ENCODE data around the gene TMEM191C.

Gene TMEM191C

GRCh38 chr22:21443057-21443734, 24.0 kb upstream of the TMEM191C start:
- H3K9me3 Mint-ChIP-seq: no peaks in the 10 kb centered on the region
- H3K36me3 Mint-ChIP-seq: peaks cover 6% of the 10 kb centered on the region
- ATAC-seq (no peak), DNase-seq (ENCODE audit: low spot score in 2 of 2) (peak in 1 of 2 donors; percentile 40)
- H3K27ac Mint-ChIP-seq: no peak overlapping the region
- H3K4me3 Mint-ChIP-seq: no peak overlapping the region
- no peaks in the 10 kb centered on the region for H3K4me1 Mint-ChIP-seq

GRCh38 chr22:21443735-21444421, 23.3 kb upstream of the TMEM191C start:
- Mint-ChIP-seq H3K4me1 (no peaks in the 10 kb centered on the region), H3K9me3 (no peaks in the 10 kb centered on the region), H3K36me3 (peaks cover 6% of the 10 kb centered on the region), H3K4me3 (no peak overlapping the region), H3K27ac (no peak overlapping the region)
- ATAC-seq (no peak), DNase-seq (ENCODE audit: low spot score in 2 of 2) (peak in 1 of 2 donors; percentile 18)

GRCh38 chr22:21444701-21445436, 22.3 kb upstream of the TMEM191C start:
- DNase-seq (ENCODE audit: low spot score in 2 of 2) (peak in 1 of 2 donors; percentile 34), ATAC-seq (no peak)
- Mint-ChIP-seq H3K4me3 (no peak overlapping the region), H3K27ac (no peak overlapping the region), H3K4me1 (no peaks in the 10 kb centered on the region), H3K36me3 (peaks cover 6% of the 10 kb centered on the region), H3K9me3 (no peaks in the 10 kb centered on the region)

GRCh38 chr22:21445437-21446127, 21.6 kb upstream of the TMEM191C start:
- H3K4me3 Mint-ChIP-seq: no peak overlapping the region
- no peaks in the 10 kb centered on the region for H3K4me1 Mint-ChIP-seq
- ATAC-seq (no peak), DNase-seq (ENCODE audit: low spot score in 2 of 2) (peak in 1 of 2 donors; percentile 39)
- peaks cover 6% of the 10 kb centered on the region for H3K36me3 Mint-ChIP-seq
- H3K9me3 Mint-ChIP-seq: no peaks in the 10 kb centered on the region
- no peak overlapping the region for H3K27ac Mint-ChIP-seq

- H3K27ac Mint-ChIP-seq: no peak overlapping the region
- DNase-seq (ENCODE audit: low spot score in 2 of 2) (peak in 1 of 2 donors; percentile 43), ATAC-seq (no peak)
- H3K36me3 Mint-ChIP-seq: peaks cover 6% of the 10 kb centered on the region
- no peaks in the 10 kb centered on the region for H3K4me1 Mint-ChIP-seq
- no peaks in the 10 kb centered on the region for H3K9me3 Mint-ChIP-seq
- no peak overlapping the region for H3K4me3 Mint-ChIP-seq
These were observed 20.9 kb upstream of the TMEM191C start for GRCh38 chr22:21446128-21446826.

- Mint-ChIP-seq H3K4me1 (no peaks in the 10 kb centered on the region), H3K36me3 (peaks cover 6% of the 10 kb centered on the region), H3K9me3 (no peaks in the 10 kb centered on the region), H3K4me3 (no peak overlapping the region), H3K27ac (no peak overlapping the region)
- DNase-seq (ENCODE audit: low spot score in 2 of 2): peak in 1 of 2 donors; percentile 38
- ATAC-seq: no peak
These were observed 20.1 kb upstream of the TMEM191C start for GRCh38 chr22:21446827-21447690.

GRCh38 chr22:21447694-21448402, 19.3 kb upstream of the TMEM191C start:
- Mint-ChIP-seq H3K4me3 (no peak overlapping the region), H3K9me3 (no peaks in the 10 kb centered on the region), H3K27ac (no peak overlapping the region), H3K4me1 (no peaks in the 10 kb centered on the region), H3K36me3 (peaks cover 6% of the 10 kb centered on the region)
- DNase-seq (ENCODE audit: low spot score in 2 of 2) (no peak), ATAC-seq (no peak)

GRCh38 chr22:21448627-21449416, 18.4 kb upstream of the TMEM191C start:
- no peak for ATAC-seq
- H3K4me1 Mint-ChIP-seq: no peaks in the 10 kb centered on the region
- H3K27ac Mint-ChIP-seq: no peak overlapping the region
- no peaks in the 10 kb centered on the region for H3K9me3 Mint-ChIP-seq
- H3K36me3 Mint-ChIP-seq: peaks cover 6% of the 10 kb centered on the region
- peak in 1 of 2 donors; percentile 37 for DNase-seq (ENCODE audit: low spot score in 2 of 2)
- no peak overlapping the region for H3K4me3 Mint-ChIP-seq

GRCh38 chr22:21449531-21450319, 17.5 kb upstream of the TMEM191C start:
- Mint-ChIP-seq H3K4me3 (no peak overlapping the region), H3K27ac (no peak overlapping the region)
- peak in 1 of 2 donors; percentile 45 for DNase-seq (ENCODE audit: low spot score in 2 of 2)

GRCh38 chr22:21450320-21450831, 16.8 kb upstream of the TMEM191C start:
- Mint-ChIP-seq H3K4me3 (no peak overlapping the region), H3K36me3 (peaks cover 6% of the 10 kb centered on the region), H3K9me3 (no peaks in the 10 kb centered on the region), H3K27ac (no peak overlapping the region), H3K4me1 (no peaks in the 10 kb centered on the region)
- ATAC-seq: no peak
- no peak for DNase-seq (ENCODE audit: low spot score in 2 of 2)

More at GRCh38 chr22:21449531-21450319, 17.5 kb upstream of the TMEM191C start:
- Mint-ChIP-seq H3K36me3 (peaks cover 6% of the 10 kb centered on the region), H3K4me1 (no peaks in the 10 kb centered on the region), H3K9me3 (no peaks in the 10 kb centered on the region)
- ATAC-seq: no peak

GRCh38 chr22:21450858-21451353, 16.3 kb upstream of the TMEM191C start:
- peak in 1 of 2 donors; percentile 28 for DNase-seq (ENCODE audit: low spot score in 2 of 2)
- Mint-ChIP-seq H3K36me3 (peaks cover under 1% of the 10 kb centered on the region), H3K4me3 (no peak overlapping the region), H3K9me3 (no peaks in the 10 kb centered on the region), H3K4me1 (no peaks in the 10 kb centered on the region), H3K27ac (no peak overlapping the region)
- no peak for ATAC-seq
